ENCODE results near the gene SIK2. TPM values are rescaled to one million over a fixed set of nuclear protein-coding genes. Genes with fewer than 3 reads are reported as not detected.

SIK2 gene
- total and polyA plus RNA-seq, 2 donors from 2014 or later = 6.4 to 40.1 TPM

- H3K27me3 ChIP-seq (ENCODE audit: control insufficient read depth, insufficient read depth, low read length) = no peaks in the 10 kb centered on the region
- no peak overlapping the region for H3K9ac ChIP-seq (ENCODE audit: low read length in 3 of 3)
- no peaks in the 10 kb centered on the region for H3K4me1 ChIP-seq (ENCODE audit: control insufficient read depth in 2 of 3, insufficient read depth in 2 of 3, low read depth in 1 of 3, low read length in 3 of 3)
- no peak for TF ChIP-seq CTCF (IDR thresholded peaks at IDR 0.05; ENCODE audit: borderline replicate concordance, extremely low read depth, insufficient read depth)
- peaks cover 0 to 6% (median 0%) of the 10 kb centered on the region in 3 donors for H3K9me3 ChIP-seq (ENCODE audit: control insufficient read depth in 2 of 3, insufficient read depth in 1 of 3, low read length in 3 of 3)
- FAIRE-seq (no peak), DNase-seq (no peak)
- H3K36me3 ChIP-seq (ENCODE audit: control insufficient read depth in 2 of 3, insufficient read depth in 3 of 3, low read length in 3 of 3) = no peaks in the 10 kb centered on the region
- H3K27ac ChIP-seq (ENCODE audit: low read depth in 2 of 2, low read length in 2 of 2) = no peak overlapping the region
- intact Hi-C loops (cut with DNase I) = no loop called here
- H3K4me3 ChIP-seq (ENCODE audit: low read length in 3 of 3) = no peak overlapping the region
Measured at GRCh38 chr11:111557425-111558111, 44.7 kb upstream of the SIK2 start.

GRCh38 chr11:111559800-111560464, 42.3 kb upstream of the SIK2 start:
- Histone ChIP-seq H3K4me3 (ENCODE audit: low read length in 3 of 3) (no peak overlapping the region), H3K27me3 (ENCODE audit: control insufficient read depth, insufficient read depth, low read length) (no peaks in the 10 kb centered on the region), H3K27ac (ENCODE audit: low read depth in 2 of 2, low read length in 2 of 2) (no peak overlapping the region), H3K4me1 (ENCODE audit: control insufficient read depth in 2 of 3, insufficient read depth in 2 of 3, low read depth in 1 of 3, low read length in 3 of 3) (no peaks in the 10 kb centered on the region), H3K9me3 (ENCODE audit: control insufficient read depth in 2 of 3, insufficient read depth in 1 of 3, low read length in 3 of 3) (peaks cover 0 to 6% (median 0%) of the 10 kb centered on the region in 3 donors), H3K9ac (ENCODE audit: low read length in 3 of 3) (no peak overlapping the region), H3K36me3 (ENCODE audit: control insufficient read depth in 2 of 3, insufficient read depth in 3 of 3, low read length in 3 of 3) (no peaks in the 10 kb centered on the region)
- FAIRE-seq = no peak
- peak in 3 of 5 donors; percentile 17 to 36 (median 20) for DNase-seq
- no peak for TF ChIP-seq CTCF (IDR thresholded peaks at IDR 0.05; ENCODE audit: borderline replicate concordance, extremely low read depth, insufficient read depth)
- intact Hi-C loops (cut with DNase I) = no loop called here

GRCh38 chr11:111560800-111561199, 41.4 kb upstream of the SIK2 start:
- Histone ChIP-seq H3K4me3 (ENCODE audit: low read length in 3 of 3) (no peak overlapping the region), H3K27ac (ENCODE audit: low read depth in 2 of 2, low read length in 2 of 2) (no peak overlapping the region), H3K9ac (ENCODE audit: low read length in 3 of 3) (no peak overlapping the region), H3K27me3 (ENCODE audit: control insufficient read depth, insufficient read depth, low read length) (no peaks in the 10 kb centered on the region), H3K36me3 (ENCODE audit: control insufficient read depth in 2 of 3, insufficient read depth in 3 of 3, low read length in 3 of 3) (no peaks in the 10 kb centered on the region), H3K4me1 (ENCODE audit: control insufficient read depth in 2 of 3, insufficient read depth in 2 of 3, low read depth in 1 of 3, low read length in 3 of 3) (peaks cover 0 to 1% (median 0%) of the 10 kb centered on the region in 3 donors), H3K9me3 (ENCODE audit: control insufficient read depth in 2 of 3, insufficient read depth in 1 of 3, low read length in 3 of 3) (peaks cover 0 to 6% (median 0%) of the 10 kb centered on the region in 3 donors)
- no peak for TF ChIP-seq CTCF (IDR thresholded peaks at IDR 0.05; ENCODE audit: borderline replicate concordance, extremely low read depth, insufficient read depth)
- DNase-seq (no peak), FAIRE-seq (no peak)
- intact Hi-C loops (cut with DNase I) = no loop called here

Measured in kidney (tissue), 14 donors.